Caki2 (cell line): ENCODE results near the gene CACNG8. TPM values are rescaled to one million over a fixed set of nuclear protein-coding genes. Genes with fewer than 3 reads are reported as not detected.

Source experiments
- DNase-seq: peaks from one replicate; pipeline ENCODE4 v3.0.0-alpha.2; 2015; ENCODE audit warnings: low read depth
- in situ Hi-C: cut with HindIII; loops from 2 replicates; pipeline ENCODE4 v1.10.0; 2016; ENCODE audit warnings: low sequenced_read_pairs, low pct_unique_long_range_greater_than_20kb, mixed read lengths
- total RNA-seq: library from RNA; depleted of rRNA; stranded (reverse); fragments of >200 nt; shearing (Covaris generic); gene quantifications from 2 replicates; pipeline ENCODE4 v1.2.3, GENCODE V29; 2014; ENCODE audit warnings: low replicate concordance

Gene CACNG8
- total RNA-seq, 1 experiment from 2014 or later: not detected

GRCh38 chr19:53958823-53959757, 3.6 kb upstream of the CACNG8 start:
- in situ Hi-C loops: loop anchor here (10.0 kb wide), 1 partner anchor 54 kb away; the partner anchor contains the start of gene CACNG7
- no peak for DNase-seq

GRCh38 chr19:53960187-53960586, 2.5 kb upstream of the CACNG8 start:
- DNase-seq: no peak
- in situ Hi-C loops: no loop called here

GRCh38 chr19:53960886-53961285, 1.9 kb upstream of the CACNG8 start:
- in situ Hi-C loops: no loop called here

DNA sequence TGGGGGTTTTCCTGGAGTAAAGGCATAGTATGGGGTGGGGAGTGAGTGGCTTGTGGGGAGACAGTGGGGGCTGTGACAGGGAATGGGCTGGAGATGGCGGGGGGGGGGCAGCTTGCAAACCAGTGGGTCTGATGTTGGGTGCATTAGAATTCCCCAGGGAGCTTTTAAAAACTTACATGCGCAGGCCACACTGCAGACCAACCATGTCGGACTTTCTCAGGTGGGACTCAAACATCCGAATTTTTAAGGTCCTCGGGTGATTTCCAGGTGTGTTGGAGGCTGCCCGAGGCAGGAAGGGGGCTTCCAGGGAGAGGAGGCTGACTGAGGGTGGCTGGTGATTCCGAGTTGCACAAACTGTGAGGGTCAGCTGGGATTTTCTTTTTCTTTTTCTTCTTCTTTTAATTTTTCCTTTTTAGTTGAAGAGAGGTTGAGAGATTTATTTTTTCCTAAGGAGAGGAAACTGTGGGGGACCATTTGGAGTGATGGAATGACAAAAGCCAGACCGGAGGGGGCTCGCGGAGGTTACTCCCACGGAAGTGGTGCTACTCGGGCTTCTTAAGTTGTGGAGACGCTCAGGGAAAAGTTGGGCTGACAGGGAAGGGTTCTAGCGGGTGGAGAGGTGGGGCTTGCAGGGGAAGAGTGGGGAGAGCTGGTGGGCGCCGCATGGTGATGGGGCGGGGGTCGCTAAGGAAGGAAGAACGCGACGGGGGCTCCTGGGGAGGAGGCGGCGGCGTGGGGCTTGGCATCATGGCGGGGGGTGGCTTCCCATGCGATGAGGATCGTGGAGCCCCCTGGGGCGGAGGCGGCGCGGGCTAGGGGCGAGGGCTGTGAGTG, 997 bp upstream of the CACNG8 start:
- in situ Hi-C loops: no loop called here
- no peak for DNase-seq

More at GRCh38 chr19:53960886-53961285, 1.9 kb upstream of the CACNG8 start:
- DNase-seq: no peak

- no peak for DNase-seq
- in situ Hi-C loops: no loop called here
Measured at GRCh38 chr19:53965091-53965490, 2.4 kb downstream of the CACNG8 start.

DNA sequence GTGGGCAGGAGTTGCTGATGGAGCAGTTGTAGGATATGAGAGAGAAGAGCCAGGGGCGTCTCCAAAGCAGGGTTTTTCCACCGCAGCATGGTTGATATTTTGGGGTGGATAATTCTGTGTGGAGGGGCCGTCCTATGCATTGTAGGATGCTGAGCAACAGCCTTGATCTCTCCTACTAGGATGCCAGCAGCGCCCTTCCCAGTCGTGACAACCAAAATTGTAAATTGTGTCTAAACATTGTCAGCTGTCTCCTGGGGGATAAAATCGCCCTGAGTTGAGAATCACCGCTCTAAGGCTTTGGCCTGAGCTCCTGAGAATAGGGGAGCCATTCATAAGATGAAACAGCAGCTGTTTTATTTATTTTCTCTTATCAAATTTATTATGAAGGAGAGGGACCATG, 4.2 kb downstream of the CACNG8 start:
- DNase-seq: no peak
- in situ Hi-C loops: no loop called here

DNA sequence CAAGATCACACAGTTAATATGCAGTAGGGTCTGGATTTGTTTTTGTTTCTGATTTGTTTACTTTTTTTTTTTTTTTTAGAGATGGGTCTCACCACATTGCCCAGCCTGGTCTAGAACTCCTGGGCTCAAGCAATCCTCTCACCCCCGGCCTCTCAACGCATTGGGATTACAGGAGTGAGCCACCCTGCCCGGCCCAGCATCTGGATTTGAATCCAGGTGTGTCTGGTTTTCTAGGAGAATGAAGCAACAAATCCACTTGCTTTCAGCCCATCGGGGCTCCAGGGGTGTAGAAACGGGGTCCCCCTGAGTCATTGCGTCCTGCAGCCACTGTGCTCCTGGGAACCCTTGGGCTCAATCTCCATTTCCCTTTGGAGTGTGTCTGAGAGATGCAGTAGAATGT, 6.6 kb downstream of the CACNG8 start:
- in situ Hi-C loops: no loop called here
- DNase-seq: no peak

DNA sequence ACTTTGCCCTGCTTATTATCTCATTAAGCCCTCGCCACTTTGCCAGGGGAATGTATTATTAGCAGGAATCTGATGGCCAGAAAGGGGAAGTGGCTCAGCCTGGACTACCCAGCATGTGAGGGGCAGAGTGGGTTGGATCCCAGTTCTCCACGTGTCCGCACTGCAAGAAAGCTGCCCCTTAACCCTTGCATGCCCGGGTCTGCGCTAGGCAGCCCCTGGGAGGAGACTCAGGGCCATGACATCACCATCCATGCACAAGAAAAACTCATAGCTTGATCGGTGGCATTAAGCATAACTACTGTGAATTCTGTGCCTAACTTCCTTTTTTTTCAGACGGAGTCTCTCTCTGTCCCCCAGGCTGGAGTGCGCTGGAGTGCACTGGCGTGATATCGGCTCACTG, 8.9 kb downstream of the CACNG8 start:
- DNase-seq: no peak
- in situ Hi-C loops: no loop called here

DNA sequence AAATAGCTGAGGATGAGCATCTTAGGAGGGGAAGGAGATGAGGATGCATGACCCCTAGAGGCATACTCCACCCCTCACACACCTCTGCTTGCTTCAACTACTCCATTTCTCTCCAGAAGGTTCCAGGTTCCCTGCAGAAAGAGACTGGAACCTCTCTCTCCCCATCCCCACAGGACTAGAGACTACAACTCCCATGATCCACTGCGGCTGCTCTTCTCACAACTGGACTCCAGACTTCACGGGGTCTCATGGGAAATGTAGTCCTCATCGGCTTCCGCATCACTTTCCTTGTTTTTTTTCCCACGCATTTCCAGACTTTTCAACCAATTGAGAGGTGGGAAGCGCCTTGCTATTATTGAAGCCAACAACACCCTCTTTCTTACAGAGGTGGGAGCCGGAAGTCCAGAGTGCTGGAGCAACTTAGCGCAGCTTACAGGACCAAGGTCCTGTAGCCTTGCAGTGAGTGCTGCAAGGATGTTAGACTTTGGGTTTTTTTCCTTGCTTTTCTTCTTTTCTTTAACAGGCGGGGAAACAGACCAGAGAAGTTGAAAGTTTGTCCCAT, 14.8 kb downstream of the CACNG8 start:
- peak; percentile 81 for DNase-seq
- in situ Hi-C loops: no loop called here

- in situ Hi-C loops: no loop called here
- DNase-seq: no peak
Measured at GRCh38 chr19:53977991-53978731, 15.4 kb downstream of the CACNG8 start.

- no peak for DNase-seq
Measured at GRCh38 chr19:53978975-53979801, 16.5 kb downstream of the CACNG8 start.

GRCh38 chr19:53980539-53981375, 18.0 kb downstream of the CACNG8 start:
- in situ Hi-C loops: no loop called here
- peak; percentile 91 for DNase-seq

More at GRCh38 chr19:53978975-53979801, 16.5 kb downstream of the CACNG8 start:
- in situ Hi-C loops: no loop called here

DNA sequence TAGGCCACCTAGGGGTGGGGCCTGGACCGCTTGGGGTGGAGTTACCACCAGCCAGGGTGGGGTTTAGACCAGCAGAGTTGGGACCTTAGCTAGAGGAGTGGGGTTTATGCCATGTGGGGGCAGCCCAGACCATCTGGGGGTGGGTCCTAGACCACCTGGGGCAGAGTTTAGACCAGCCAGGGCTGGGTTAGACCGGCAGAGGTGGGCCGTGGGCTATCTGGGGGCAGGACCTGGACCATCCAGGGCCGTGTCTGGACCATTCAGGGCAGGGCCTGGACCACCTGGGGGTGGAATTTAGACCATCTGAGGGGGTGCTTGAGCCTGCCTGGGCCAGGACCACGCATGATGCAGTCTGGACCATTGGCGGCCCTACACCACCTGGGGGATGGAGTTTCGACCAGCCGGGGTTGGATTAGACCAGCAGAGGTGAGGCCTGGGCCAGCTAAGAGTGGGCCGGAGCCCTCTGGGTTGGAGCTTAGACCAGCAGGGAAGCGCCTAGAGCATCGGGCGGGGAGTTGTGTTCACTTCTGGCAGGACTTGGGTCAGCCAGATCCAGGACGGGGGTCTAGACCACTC, 18.7 kb downstream of the CACNG8 start:
- in situ Hi-C loops: no loop called here
- no peak for DNase-seq

DNA sequence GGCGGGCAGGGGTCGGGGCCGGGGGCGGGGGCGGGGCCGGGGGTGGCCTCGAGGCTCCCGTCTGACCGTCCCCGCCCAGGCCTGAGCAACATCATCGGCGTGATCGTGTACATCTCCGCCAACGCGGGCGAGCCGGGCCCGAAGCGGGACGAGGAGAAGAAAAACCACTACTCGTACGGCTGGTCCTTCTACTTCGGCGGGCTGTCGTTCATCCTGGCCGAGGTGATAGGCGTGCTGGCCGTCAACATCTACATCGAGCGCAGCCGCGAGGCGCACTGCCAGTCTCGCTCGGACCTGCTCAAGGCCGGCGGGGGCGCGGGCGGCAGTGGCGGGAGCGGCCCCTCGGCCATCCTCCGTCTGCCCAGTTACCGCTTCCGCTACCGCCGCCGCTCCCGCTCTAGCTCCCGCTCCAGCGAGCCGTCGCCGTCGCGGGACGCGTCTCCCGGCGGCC, 19.3 kb downstream of the CACNG8 start:
- in situ Hi-C loops: no loop called here
- no peak for DNase-seq

GRCh38 chr19:53982611-53983010, 19.9 kb downstream of the CACNG8 start:
- in situ Hi-C loops: no loop called here
- DNase-seq: no peak
